Stimulated activated CD4-positive, alpha-beta T cell treated with anti-CD3 and anti-CD28 coated beads, TNF-alpha, amount 100 ng/mL, for 48 hours (primary cell): ENCODE results near the gene TBC1D3G.
"Not testable (repeated sequence)": the region's sequence is repeated elsewhere in the genome, so short reads cannot be mapped to it uniquely, and the experiment has no call there.

ENCODE experiments used
- DNase-seq, 3 donors: peaks; one replicate each; pipeline ENCODE4 v3.0.0-alpha.2; 2020; ENCODE audit warnings: low read depth in 3 of 3

The TBC1D3G gene

DNA sequence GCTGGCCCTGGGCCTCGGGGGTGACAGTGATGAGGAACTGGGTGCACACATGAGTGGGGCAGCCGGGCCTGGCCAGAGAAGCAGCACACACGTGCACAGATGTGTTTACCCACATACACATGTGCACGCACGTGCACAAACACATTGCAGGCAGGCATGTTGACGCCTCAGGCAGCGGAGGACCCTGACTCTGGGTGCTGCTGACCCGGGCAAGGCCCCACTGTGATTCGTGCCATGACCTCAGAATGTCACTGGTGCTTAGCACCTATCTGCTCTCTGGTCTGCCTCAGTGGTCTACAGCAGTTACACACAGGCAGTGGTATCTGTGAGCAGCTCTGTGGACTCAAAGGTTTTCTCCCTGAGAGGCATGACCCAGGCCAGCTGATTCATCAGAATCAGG, at the start of gene TBC1D3G:
Gene TBC1D3G (plus strand): TSS at position 301 of the 400 bp plus-strand sequence. CDS start 1,528 bp downstream, outside the sequence.
- DNase-seq = not testable (repeated sequence)

DNA sequence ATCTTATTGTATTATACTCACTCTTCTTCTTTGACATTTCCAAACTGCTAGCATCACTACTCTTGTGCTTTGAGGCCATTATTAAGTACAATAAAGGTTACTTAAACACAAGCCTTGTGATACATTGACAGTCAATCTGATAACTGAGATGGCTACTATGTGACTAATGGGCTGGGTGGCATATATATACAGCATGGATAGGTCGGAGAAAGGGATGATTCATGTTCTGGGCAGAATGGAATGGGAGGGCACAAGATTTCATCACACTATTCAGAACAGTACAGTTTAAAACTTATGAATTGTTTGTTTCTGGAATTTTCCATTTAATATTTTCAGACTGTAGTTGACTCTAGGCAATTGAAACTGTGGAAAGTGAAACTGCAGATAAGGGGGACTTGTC, 40.4 kb upstream of the TBC1D3G start:
- DNase-seq = not testable (repeated sequence)

DNA sequence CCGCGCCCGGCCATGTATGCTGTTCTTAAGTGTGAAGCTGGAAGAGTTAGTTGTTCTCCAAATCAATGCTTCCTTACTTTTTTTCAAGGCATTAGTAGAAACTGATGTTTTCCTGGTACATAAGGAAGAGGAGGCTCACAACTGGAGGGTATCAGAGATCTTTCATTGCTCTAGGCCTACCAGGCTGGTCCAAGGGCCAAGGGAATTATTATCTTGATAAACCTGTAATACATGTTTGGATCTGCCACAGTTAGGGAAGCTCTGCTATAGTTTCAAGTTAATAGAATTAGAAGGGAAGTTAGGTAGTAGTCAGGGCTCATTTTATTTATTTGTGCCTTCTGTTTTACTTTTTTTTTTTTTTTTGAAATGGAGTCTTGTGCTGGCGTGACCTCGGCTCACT, 39.5 kb upstream of the TBC1D3G start:
- not testable (repeated sequence) for DNase-seq

DNA sequence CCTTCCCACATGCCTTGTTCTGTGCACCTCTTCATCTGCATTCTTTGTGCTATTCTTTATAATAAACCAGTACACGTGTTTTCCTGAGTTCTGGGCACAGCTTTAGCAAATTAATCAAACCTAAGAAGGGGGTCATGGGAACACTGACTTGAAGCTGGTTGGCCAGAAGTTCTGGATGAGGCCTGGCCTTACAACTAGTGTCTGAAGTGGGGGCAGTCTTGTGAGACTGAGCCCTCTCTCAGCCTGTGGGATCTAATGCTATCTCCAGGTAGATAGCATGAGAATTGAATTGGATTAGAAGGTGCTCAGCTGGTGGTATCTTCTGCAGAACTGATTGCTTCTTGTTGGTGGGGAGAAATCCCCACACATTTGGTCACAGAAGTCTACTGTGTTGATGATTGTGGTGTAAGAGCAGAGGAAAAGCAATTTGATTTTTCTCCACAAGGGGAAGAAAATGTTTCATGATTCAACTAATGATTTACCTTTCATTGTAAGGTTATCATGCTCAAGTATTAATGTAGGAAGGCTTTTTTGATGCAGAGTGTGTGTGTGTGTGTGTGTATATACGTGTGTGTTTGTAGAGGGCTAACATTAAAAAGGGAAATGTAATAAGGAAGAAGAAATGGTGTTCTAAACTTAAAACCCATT, 33.6 kb upstream of the TBC1D3G start:
- DNase-seq = not testable (repeated sequence)

DNA sequence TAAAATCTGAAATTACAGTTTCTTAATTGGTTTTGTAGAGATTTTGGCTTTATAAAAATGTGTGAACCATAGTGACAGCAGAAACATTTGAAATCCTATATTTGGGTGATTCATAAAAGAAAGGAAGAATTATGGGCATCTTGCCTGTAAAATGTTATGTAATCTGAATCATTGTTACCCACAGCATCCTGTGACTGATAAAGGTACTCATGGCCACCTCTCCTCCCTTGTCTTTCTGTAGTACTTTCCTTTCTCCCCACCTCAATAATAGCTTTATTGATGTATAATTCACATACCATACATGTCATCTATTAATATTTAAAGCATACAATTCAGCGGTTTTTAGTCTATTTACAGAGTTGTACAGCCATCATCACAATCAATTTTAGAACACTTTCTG, 28.5 kb upstream of the TBC1D3G start:
- not testable (repeated sequence) for DNase-seq

DNA sequence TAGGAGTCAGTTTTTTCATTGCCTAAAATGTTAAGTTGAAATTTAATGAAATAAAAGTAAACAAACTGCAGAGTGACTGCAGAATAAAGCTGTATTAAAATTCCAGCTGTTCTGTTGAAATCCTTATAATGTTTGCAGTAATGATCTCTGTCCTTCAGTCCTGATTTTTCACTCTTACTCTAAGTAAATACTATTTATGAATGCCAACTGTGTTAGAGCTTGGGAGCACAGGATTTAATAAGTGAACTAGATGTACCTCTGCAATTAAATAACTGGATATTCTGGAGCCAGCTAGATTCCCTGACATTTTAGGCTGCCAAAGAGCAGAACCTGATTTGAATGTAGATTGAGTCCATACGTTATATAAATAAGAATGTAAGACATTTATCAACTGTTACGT, 7.9 kb upstream of the TBC1D3G start:
- DNase-seq = not testable (repeated sequence)

DNA sequence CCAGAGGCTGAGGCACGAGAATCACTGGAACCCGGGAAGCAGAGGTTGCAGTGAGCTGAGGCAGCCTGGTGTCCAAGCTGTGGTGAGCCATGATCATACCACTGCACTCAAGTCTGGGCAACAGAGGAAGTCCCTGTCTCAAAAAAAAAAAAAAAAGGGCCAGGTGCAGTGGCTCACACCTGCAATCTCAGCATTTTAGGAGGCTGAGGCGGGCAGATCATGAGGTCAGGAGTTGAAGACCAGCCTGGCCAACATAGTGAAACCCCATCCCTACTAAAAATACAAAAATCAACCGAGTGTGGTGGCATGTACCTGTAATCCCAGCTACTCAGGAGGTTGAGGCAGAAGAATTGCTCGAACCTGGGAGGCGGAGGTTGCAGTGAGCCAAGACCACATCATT, 38.8 kb downstream of the TBC1D3G start:
- DNase-seq = not testable (repeated sequence)

DNA sequence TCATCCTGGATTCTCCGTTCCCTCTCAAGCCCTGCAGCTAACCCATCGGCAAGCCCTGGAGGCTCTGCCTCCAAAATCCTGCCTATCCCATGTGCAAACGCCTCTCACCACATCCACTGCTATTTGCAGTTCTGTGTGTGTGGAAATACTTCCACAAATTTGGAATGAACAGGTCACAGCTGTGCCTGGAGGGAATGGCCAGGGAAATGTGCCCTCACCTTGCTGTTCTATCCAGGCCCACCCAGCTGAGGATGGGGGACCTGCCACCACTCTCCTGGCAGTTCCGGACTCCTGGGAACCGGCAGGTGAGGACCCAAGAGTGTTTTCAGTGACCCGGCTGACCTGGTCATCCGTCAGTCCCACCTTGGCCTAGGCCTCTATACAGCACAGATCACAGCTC, 52.3 kb downstream of the TBC1D3G start:
- not testable (repeated sequence) for DNase-seq
